Adrenal gland (tissue), 5 donors: ENCODE data around the gene MAN1B1.

Experiments
- CTCF ChIP-seq, 6 experiments: fragments of 450-650 bp in 4 of 6; fragments of 200-600 bp in 2 of 6; sonication (generic) in 1 of 6; IDR thresholded peaks; 1 replicate in 5 of 6; 2 replicates in 1 of 6; pipeline versions ENCODE4 v1.5.1 to v1.8.0; 2016 to 2021; ENCODE audit warnings: antibody characterized with exemption in 6 of 6, mild to moderate bottlenecking in 2 of 6, moderate library complexity in 1 of 6
- POLR2A ChIP-seq, 2 donors: fragments of 450-650 bp; IDR thresholded peaks; one replicate each; pipeline ENCODE4 v1.6.1; 2017; ENCODE audit warnings: antibody characterized with exemption in 2 of 2, mild to moderate bottlenecking in 2 of 2, moderate library complexity in 1 of 2
- donor health status: DM: no; HTN: no; CAD: no.

GRCh38 chr9:137146527-137146918 is 59.7 kb downstream of the MAN1B1 start:
- no peak for TF ChIP-seq CTCF (IDR thresholded peaks at IDR 0.05)
- no peak for TF ChIP-seq POLR2A (IDR thresholded peaks at IDR 0.05)
